Skeletal muscle tissue (tissue), 4 donors: ENCODE results near the gene SLC30A5. TPM values are rescaled to one million over a fixed set of nuclear protein-coding genes. Genes with fewer than 3 reads are reported as not detected.
A peak's percentile ranks its signal among the peaks of the same experiment; 100 is the strongest.
"Not testable (repeated sequence)": the region's sequence is repeated elsewhere in the genome, so short reads cannot be mapped to it uniquely, and the experiment has no call there.

ENCODE experiments used
- H3K27ac ChIP-seq: one replicate; pipeline ENCODE4 v1.7.0; 2013; ENCODE audit warnings: mild to moderate bottlenecking, low read depth, low read length, inconsistent platforms
- H3K27me3 ChIP-seq, 3 donors: one replicate each; pipeline ENCODE4 v1.7.0; 2013; ENCODE audit warnings: low read length in 3 of 3; ENCODE audit not compliant: control insufficient read depth in 3 of 3, insufficient read depth in 3 of 3
- H3K36me3 ChIP-seq, 3 donors: one replicate each; pipeline ENCODE4 v1.7.0; 2013; ENCODE audit warnings: low read length in 3 of 3; ENCODE audit not compliant: control insufficient read depth in 3 of 3, insufficient read depth in 3 of 3
- H3K4me1 ChIP-seq, 3 donors: one replicate each; pipeline ENCODE4 v1.7.0; 2013; ENCODE audit warnings: low read length in 3 of 3, mild to moderate bottlenecking in 3 of 3; ENCODE audit not compliant: control insufficient read depth in 3 of 3, insufficient read depth in 3 of 3
- H3K4me3 ChIP-seq, 3 donors: one replicate each; pipeline ENCODE4 v1.7.0; 2013; ENCODE audit warnings: low read length in 3 of 3
- H3K9ac ChIP-seq, 3 donors: one replicate each; pipeline ENCODE4 v1.7.0; 2013; ENCODE audit warnings: low read length in 3 of 3, mild to moderate bottlenecking in 3 of 3, moderate library complexity in 2 of 3, low read depth in 1 of 3
- H3K9me3 ChIP-seq, 3 donors: one replicate each; pipeline ENCODE4 v1.7.0; 2013; ENCODE audit warnings: low read length in 3 of 3; ENCODE audit not compliant: control insufficient read depth in 3 of 3
- total RNA-seq: library from RNA; depleted of rRNA; stranded (reverse); fragments of >200 nt; gene quantifications from one replicate; pipeline ENCODE4 v1.2.3, GENCODE V29; 2014
- donor health status: Osteomylitis.

SLC30A5 gene
- total RNA-seq, 1 donor from 2014 or later, result 32.4 TPM

GRCh38 chr5:69092969-69093368, 845 bp upstream of the SLC30A5 start:
- no peaks in the 10 kb centered on the region for H3K9me3 ChIP-seq
- H3K4me3 ChIP-seq, result no peak overlapping the region
- H3K36me3 ChIP-seq, result peaks cover 0 to 3% (median 0%) of the 10 kb centered on the region in 3 donors
- peaks cover 5 to 12% (median 11%) of the 10 kb centered on the region in 3 donors for H3K4me1 ChIP-seq
- peak overlapping the region; percentile 10 for H3K27ac ChIP-seq
- H3K9ac ChIP-seq, result peak overlapping the region in 1 of 3 donors; percentile 66
- no peaks in the 10 kb centered on the region for H3K27me3 ChIP-seq

- Histone ChIP-seq H3K36me3 (peaks cover 7 to 14% (median 7%) of the 10 kb centered on the region in 3 donors), H3K4me1 (peaks cover 10 to 13% (median 12%) of the 10 kb centered on the region in 3 donors), H3K9me3 (no peaks in the 10 kb centered on the region), H3K9ac (no peak overlapping the region), H3K4me3 (no peak overlapping the region), H3K27me3 (no peaks in the 10 kb centered on the region), H3K27ac (no peak overlapping the region)
These were observed 5.5 kb downstream of the SLC30A5 start for GRCh38 chr5:69099302-69099701.

- Histone ChIP-seq H3K9me3 (no peaks in the 10 kb centered on the region), H3K27me3 (no peaks in the 10 kb centered on the region), H3K4me3 (no peak overlapping the region), H3K36me3 (peaks cover 15 to 39% (median 31%) of the 10 kb centered on the region in 3 donors), H3K27ac (no peak overlapping the region), H3K9ac (no peak overlapping the region), H3K4me1 (peaks cover 0 to 5% (median 3%) of the 10 kb centered on the region in 3 donors)
These were observed 9.7 kb downstream of the SLC30A5 start for GRCh38 chr5:69103521-69103920.

GRCh38 chr5:69105996-69106906, 12.4 kb downstream of the SLC30A5 start:
- no peaks in the 10 kb centered on the region for H3K9me3 ChIP-seq
- no peaks in the 10 kb centered on the region for H3K27me3 ChIP-seq
- no peaks in the 10 kb centered on the region for H3K4me1 ChIP-seq
- no peak overlapping the region for H3K4me3 ChIP-seq
- no peak overlapping the region for H3K27ac ChIP-seq
- H3K9ac ChIP-seq, result no peak overlapping the region
- H3K36me3 ChIP-seq, result peaks cover 23 to 49% (median 48%) of the 10 kb centered on the region in 3 donors

GRCh38 chr5:69108367-69108766, 14.6 kb downstream of the SLC30A5 start:
- H3K9me3 ChIP-seq, H3K27ac ChIP-seq, H3K27me3 ChIP-seq, H3K9ac ChIP-seq, H3K4me1 ChIP-seq, H3K4me3 ChIP-seq: not testable (repeated sequence)
- peaks cover 22 to 56% (median 53%) of the 10 kb centered on the region in 3 donors for H3K36me3 ChIP-seq

GRCh38 chr5:69113851-69114250, 20.0 kb downstream of the SLC30A5 start:
- Histone ChIP-seq H3K9me3 (no peaks in the 10 kb centered on the region), H3K4me3 (no peak overlapping the region), H3K27me3 (no peaks in the 10 kb centered on the region), H3K36me3 (peaks cover 18 to 62% (median 57%) of the 10 kb centered on the region in 3 donors), H3K4me1 (no peaks in the 10 kb centered on the region), H3K9ac (no peak overlapping the region), H3K27ac (no peak overlapping the region)

GRCh38 chr5:69115526-69115925, 21.7 kb downstream of the SLC30A5 start:
- Histone ChIP-seq H3K9ac (no peak overlapping the region), H3K4me3 (no peak overlapping the region), H3K27me3 (no peaks in the 10 kb centered on the region), H3K4me1 (no peaks in the 10 kb centered on the region), H3K9me3 (no peaks in the 10 kb centered on the region), H3K27ac (no peak overlapping the region), H3K36me3 (peaks cover 14 to 57% (median 50%) of the 10 kb centered on the region in 3 donors)

GRCh38 chr5:69129413-69129812, 35.6 kb downstream of the SLC30A5 start:
- H3K27me3 ChIP-seq, result no peaks in the 10 kb centered on the region
- no peak overlapping the region for H3K27ac ChIP-seq
- no peaks in the 10 kb centered on the region for H3K9me3 ChIP-seq
- peaks cover 3 to 41% (median 18%) of the 10 kb centered on the region in 3 donors for H3K36me3 ChIP-seq
- no peak overlapping the region for H3K4me3 ChIP-seq
- H3K9ac ChIP-seq, result no peak overlapping the region
- H3K4me1 ChIP-seq, result no peaks in the 10 kb centered on the region

GRCh38 chr5:69130241-69130640, 36.4 kb downstream of the SLC30A5 start:
- H3K4me1 ChIP-seq, result no peaks in the 10 kb centered on the region
- H3K36me3 ChIP-seq, result peaks cover 3 to 33% (median 13%) of the 10 kb centered on the region in 3 donors
- no peak overlapping the region for H3K4me3 ChIP-seq
- no peaks in the 10 kb centered on the region for H3K9me3 ChIP-seq
- H3K27ac ChIP-seq, result no peak overlapping the region
- H3K9ac ChIP-seq, result no peak overlapping the region
- no peaks in the 10 kb centered on the region for H3K27me3 ChIP-seq

GRCh38 chr5:69131304-69131703, 37.5 kb downstream of the SLC30A5 start:
- H3K27me3 ChIP-seq, result no peaks in the 10 kb centered on the region
- H3K9ac ChIP-seq, result no peak overlapping the region

More at GRCh38 chr5:69131304-69131703, 37.5 kb downstream of the SLC30A5 start:
- Histone ChIP-seq H3K4me3 (no peak overlapping the region), H3K4me1 (no peaks in the 10 kb centered on the region), H3K27ac (no peak overlapping the region), H3K36me3 (peaks cover 3 to 31% (median 13%) of the 10 kb centered on the region in 3 donors), H3K9me3 (no peaks in the 10 kb centered on the region)
